HepG2 (cell line): Measurements from ENCODE around the gene SLC26A2. TPM values are rescaled to one million over a fixed set of nuclear protein-coding genes. Genes with fewer than 3 reads are reported as not detected.

ENCODE experiments used
- CC2D1A ChIP-seq: sonication (generic); formaldehyde crosslinking; IDR thresholded peaks from 2 replicates; pipeline ENCODE4 v1.8.1; 2023; ENCODE audit warnings: mild to moderate bottlenecking, missing genetic modification reagents
- CREB1 ChIP-seq, 2 experiments: fragments of 450-650 bp in 1 of 2; IDR thresholded peaks; 2 replicates each; pipeline ENCODE4 v1.6.1; 2016 to 2017; ENCODE audit warnings: control low read depth in 1 of 2, mild to moderate bottlenecking in 1 of 2, missing compliant biosample characterization in 1 of 2, missing genetic modification characterization in 1 of 2
- FOXM1 ChIP-seq: sonication (generic); formaldehyde crosslinking; IDR thresholded peaks from 2 replicates; pipeline ENCODE4 v1.5.0; 2020; ENCODE audit warnings: missing genetic modification reagents
- HNRNPUL1 ChIP-seq: fragments of 200-400 bp; formaldehyde crosslinking; IDR thresholded peaks from 2 replicates; pipeline ENCODE4 v1.6.1; 2017; ENCODE audit warnings: low read depth, mild to moderate bottlenecking, low read length, moderate library complexity
- HOXA7 ChIP-seq: sonication (generic); formaldehyde crosslinking; IDR thresholded peaks from 2 replicates; pipeline ENCODE4 v1.8.1; 2022; ENCODE audit warnings: mild to moderate bottlenecking, missing genetic modification reagents, moderate library complexity
- JARID2 ChIP-seq: sonication (generic); formaldehyde crosslinking; IDR thresholded peaks from 2 replicates; pipeline ENCODE4 v1.8.1; 2023; ENCODE audit warnings: missing genetic modification reagents, inconsistent platforms; ENCODE audit not compliant: insufficient replicate concordance
- KLF16 ChIP-seq, 2 experiments: sonication (generic) in 1 of 2; formaldehyde crosslinking in 1 of 2; IDR thresholded peaks; 2 replicates each; pipeline versions ENCODE4 v1.6.1 to v1.8.0; 2016 to 2023; ENCODE audit warnings: missing genetic modification reagents in 2 of 2, missing compliant biosample characterization in 1 of 2
- MAFF ChIP-seq: IDR thresholded peaks from 2 replicates; pipeline ENCODE4 v1.6.1; 2011; ENCODE audit warnings: low read depth, low read length, improper control_type of control experiment
- MED13 ChIP-seq: sonication (generic); formaldehyde crosslinking; IDR thresholded peaks from 2 replicates; pipeline ENCODE4 v1.5.0; 2020; ENCODE audit warnings: missing genetic modification reagents
- MEIS1 ChIP-seq: sonication (generic); formaldehyde crosslinking; IDR thresholded peaks from 2 replicates; pipeline ENCODE4 v1.9.0; 2021; ENCODE audit warnings: mild to moderate bottlenecking, missing genetic modification reagents, moderate library complexity, borderline replicate concordance
- RARA ChIP-seq: IDR thresholded peaks from 2 replicates; pipeline ENCODE4 v1.6.1; 2016; ENCODE audit warnings: missing genetic modification reagents, missing compliant biosample characterization
- RBM39 ChIP-seq: fragments of 200-400 bp; formaldehyde crosslinking; IDR thresholded peaks from one replicate; pipeline ENCODE4 v1.6.1; 2018; ENCODE audit warnings: antibody characterized with exemption, mild to moderate bottlenecking, low read depth, low read length; ENCODE audit not compliant: poor library complexity, severe bottlenecking
- SIX1 ChIP-seq: sonication (generic); formaldehyde crosslinking; IDR thresholded peaks from 2 replicates; pipeline ENCODE4 v1.4.0; 2020; ENCODE audit warnings: missing genetic modification reagents, borderline replicate concordance
- SNAPC2 ChIP-seq: sonication (generic); formaldehyde crosslinking; IDR thresholded peaks from 2 replicates; pipeline ENCODE4 v1.8.1; 2022; ENCODE audit warnings: mild to moderate bottlenecking, missing genetic modification reagents
- SNRNP70 ChIP-seq: fragments of 200-400 bp; formaldehyde crosslinking; IDR thresholded peaks from 2 replicates; pipeline ENCODE4 v1.6.1; 2017; ENCODE audit warnings: mild to moderate bottlenecking, low read depth, low read length, moderate library complexity
- ZBTB7B ChIP-seq: sonication (generic); formaldehyde crosslinking; IDR thresholded peaks from 2 replicates; pipeline ENCODE4 v1.4.0; 2020; ENCODE audit warnings: missing genetic modification reagents
- ZFX ChIP-seq: sonication (generic); formaldehyde crosslinking; IDR thresholded peaks from 2 replicates; pipeline ENCODE4 v1.4.0; 2020; ENCODE audit warnings: mild to moderate bottlenecking, low read depth, missing genetic modification reagents, moderate library complexity
- ZNF207 ChIP-seq: fragments of 450-650 bp; IDR thresholded peaks from 2 replicates; pipeline ENCODE4 v1.6.1; 2016; ENCODE audit warnings: antibody characterized with exemption, borderline replicate concordance
- ZNF253 ChIP-seq: sonication (generic); formaldehyde crosslinking; IDR thresholded peaks from 2 replicates; pipeline ENCODE4 v1.8.0; 2022; ENCODE audit warnings: mild to moderate bottlenecking, missing genetic modification reagents, borderline replicate concordance
- ZNF33A ChIP-seq: sonication (generic); formaldehyde crosslinking; IDR thresholded peaks from 2 replicates; pipeline ENCODE4 v1.5.1; 2020; ENCODE audit warnings: missing genetic modification reagents, mild to moderate bottlenecking, moderate library complexity, borderline replicate concordance
- ZNF510 ChIP-seq: sonication (generic); formaldehyde crosslinking; IDR thresholded peaks from 2 replicates; pipeline ENCODE4 v1.4.0; 2020; ENCODE audit warnings: low read depth, mild to moderate bottlenecking, missing genetic modification reagents
- ZNF788 ChIP-seq: sonication (generic); formaldehyde crosslinking; IDR thresholded peaks from 2 replicates; pipeline ENCODE4 v1.5.0; 2020; ENCODE audit warnings: mild to moderate bottlenecking, missing genetic modification reagents, borderline replicate concordance
- polyA plus RNA-seq, 8 experiments: library from polyadenylated mRNA; depleted of rRNA in 3 of 8; stranded (reverse) in 7 of 8; unstranded in 1 of 8; fragments of >200 nt; fragmentation: Illumina TruSeq in 4 of 8; extraction: Trizol in 4 of 8; gene quantifications; 2 replicates each; pipeline versions ENCODE4 v1.2.1 to v1.2.3, GENCODE V29; 2011 to 2016; ENCODE audit warnings: low read depth in 4 of 8, missing spikeins in 1 of 8, mixed read lengths in 1 of 8; ENCODE audit not compliant: insufficient read depth in 1 of 8
- total RNA-seq, 5 experiments: library from RNA; depleted of rRNA; stranded (reverse); fragments of >200 nt; fragmentation: Illumina TruSeq; extraction: Trizol; gene quantifications; 2 replicates each; pipeline ENCODE4 v1.2.3, GENCODE V29; 2016; ENCODE audit warnings: low read depth in 1 of 5
- TF ChIP-seq, protein P1 (sequence below): sonication (generic); formaldehyde crosslinking; IDR thresholded peaks from 2 replicates; pipeline ENCODE4 v1.8.0; 2022; ENCODE audit warnings: missing genetic modification reagents, mild to moderate bottlenecking, borderline replicate concordance
- TF ChIP-seq, protein P2 (sequence below): sonication (generic); formaldehyde crosslinking; IDR thresholded peaks from 2 replicates; pipeline ENCODE4 v1.4.0; 2020; ENCODE audit warnings: missing genetic modification reagents, mild to moderate bottlenecking, borderline replicate concordance
- TF ChIP-seq, protein P3 (sequence below): sonication (generic); formaldehyde crosslinking; IDR thresholded peaks from 2 replicates; pipeline ENCODE4 v1.4.0; 2020; ENCODE audit warnings: missing genetic modification reagents, borderline replicate concordance
- TF ChIP-seq, protein P4 (sequence below): sonication (generic); formaldehyde crosslinking; IDR thresholded peaks from 2 replicates; pipeline ENCODE4 v1.9.0; 2022; ENCODE audit warnings: missing genetic modification reagents, mild to moderate bottlenecking, borderline replicate concordance

SLC26A2 gene
- total and polyA plus RNA-seq, 2 of the 13 experiments (the other 11 are each of a cell fraction or from before 2014, with no cell fraction given) = 2.2 to 7.9 TPM

DNA sequence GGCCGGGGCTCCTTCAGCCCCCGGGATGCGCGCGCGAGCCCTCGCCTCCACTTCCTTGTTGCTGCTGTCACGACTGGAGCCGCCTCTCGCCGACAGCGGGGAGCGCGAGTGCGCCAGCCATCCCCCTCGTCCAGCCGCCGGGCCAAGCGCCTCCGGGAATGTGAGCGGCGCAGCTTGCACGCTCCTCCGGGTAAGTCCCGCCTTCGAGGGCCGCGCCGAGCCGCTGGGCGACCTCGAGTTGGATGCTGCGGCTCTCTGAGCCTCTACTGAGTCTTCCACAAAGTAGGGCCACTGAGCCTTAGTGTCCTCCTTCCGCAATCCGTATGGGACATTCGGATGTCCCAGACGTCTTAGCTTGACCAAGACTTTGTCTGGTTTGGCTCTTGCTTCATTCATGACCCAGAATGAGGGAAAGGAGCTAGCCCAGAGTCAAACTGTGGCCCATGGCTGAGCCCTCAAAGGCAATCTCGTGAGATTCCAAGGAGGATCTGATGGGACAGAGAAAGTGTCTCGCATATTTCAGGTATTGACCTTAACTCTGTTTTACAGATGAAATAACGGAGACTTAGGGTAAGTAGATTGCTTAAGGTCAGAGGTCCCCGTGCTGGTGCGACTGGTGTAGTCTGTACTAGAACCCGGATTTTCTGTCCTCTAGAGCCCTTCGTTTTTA, 40.6 kb downstream of the SLC26A2 start (continued):
- TF ChIP-seq ZNF510 = no peak
- TF ChIP-seq, protein P1, sequence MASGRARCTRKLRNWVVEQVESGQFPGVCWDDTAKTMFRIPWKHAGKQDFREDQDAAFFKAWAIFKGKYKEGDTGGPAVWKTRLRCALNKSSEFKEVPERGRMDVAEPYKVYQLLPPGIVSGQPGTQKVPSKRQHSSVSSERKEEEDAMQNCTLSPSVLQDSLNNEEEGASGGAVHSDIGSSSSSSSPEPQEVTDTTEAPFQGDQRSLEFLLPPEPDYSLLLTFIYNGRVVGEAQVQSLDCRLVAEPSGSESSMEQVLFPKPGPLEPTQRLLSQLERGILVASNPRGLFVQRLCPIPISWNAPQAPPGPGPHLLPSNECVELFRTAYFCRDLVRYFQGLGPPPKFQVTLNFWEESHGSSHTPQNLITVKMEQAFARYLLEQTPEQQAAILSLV = no peak
- no peak for TF ChIP-seq ZNF33A
- TF ChIP-seq MED13 (CRISPR knock-in tag) = no peak
- TF ChIP-seq KLF16 (CRISPR knock-in tag; IDR thresholded peaks at IDR 0.05) = no peak
- TF ChIP-seq SNRNP70 = no peak
- no peak for TF ChIP-seq ZNF207
- TF ChIP-seq ZBTB7B (CRISPR knock-in tag) = no peak
- no peak for TF ChIP-seq ZNF788
- no peak for TF ChIP-seq MAFF
- TF ChIP-seq SIX1 = no peak
- TF ChIP-seq CREB1 (IDR thresholded peaks at IDR 0.05) = no peak
- no peak for TF ChIP-seq CREB1 (CRISPR knock-in tag; IDR thresholded peaks at IDR 0.05)
- TF ChIP-seq, protein P2, sequence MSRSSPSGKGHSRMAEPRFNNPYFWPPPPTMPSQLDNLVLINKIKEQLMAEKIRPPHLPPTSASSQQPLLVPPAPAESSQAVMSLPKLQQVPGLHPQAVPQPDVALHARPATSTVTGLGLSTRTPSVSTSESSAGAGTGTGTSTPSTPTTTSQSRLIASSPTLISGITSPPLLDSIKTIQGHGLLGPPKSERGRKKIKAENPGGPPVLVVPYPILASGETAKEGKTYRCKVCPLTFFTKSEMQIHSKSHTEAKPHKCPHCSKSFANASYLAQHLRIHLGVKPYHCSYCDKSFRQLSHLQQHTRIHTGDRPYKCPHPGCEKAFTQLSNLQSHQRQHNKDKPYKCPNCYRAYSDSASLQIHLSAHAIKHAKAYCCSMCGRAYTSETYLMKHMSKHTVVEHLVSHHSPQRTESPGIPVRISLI = no peak
- TF ChIP-seq, protein P3, sequence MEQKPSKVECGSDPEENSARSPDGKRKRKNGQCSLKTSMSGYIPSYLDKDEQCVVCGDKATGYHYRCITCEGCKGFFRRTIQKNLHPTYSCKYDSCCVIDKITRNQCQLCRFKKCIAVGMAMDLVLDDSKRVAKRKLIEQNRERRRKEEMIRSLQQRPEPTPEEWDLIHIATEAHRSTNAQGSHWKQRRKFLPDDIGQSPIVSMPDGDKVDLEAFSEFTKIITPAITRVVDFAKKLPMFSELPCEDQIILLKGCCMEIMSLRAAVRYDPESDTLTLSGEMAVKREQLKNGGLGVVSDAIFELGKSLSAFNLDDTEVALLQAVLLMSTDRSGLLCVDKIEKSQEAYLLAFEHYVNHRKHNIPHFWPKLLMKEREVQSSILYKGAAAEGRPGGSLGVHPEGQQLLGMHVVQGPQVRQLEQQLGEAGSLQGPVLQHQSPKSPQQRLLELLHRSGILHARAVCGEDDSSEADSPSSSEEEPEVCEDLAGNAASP (CRISPR knock-in tag) = no peak
- no peak for TF ChIP-seq ZNF253 (CRISPR knock-in tag)
- TF ChIP-seq RBM39 = no peak
- TF ChIP-seq MEIS1 (CRISPR knock-in tag) = no peak
- TF ChIP-seq CC2D1A (CRISPR knock-in tag) = no peak
- no peak for TF ChIP-seq JARID2
- TF ChIP-seq, protein P4, sequence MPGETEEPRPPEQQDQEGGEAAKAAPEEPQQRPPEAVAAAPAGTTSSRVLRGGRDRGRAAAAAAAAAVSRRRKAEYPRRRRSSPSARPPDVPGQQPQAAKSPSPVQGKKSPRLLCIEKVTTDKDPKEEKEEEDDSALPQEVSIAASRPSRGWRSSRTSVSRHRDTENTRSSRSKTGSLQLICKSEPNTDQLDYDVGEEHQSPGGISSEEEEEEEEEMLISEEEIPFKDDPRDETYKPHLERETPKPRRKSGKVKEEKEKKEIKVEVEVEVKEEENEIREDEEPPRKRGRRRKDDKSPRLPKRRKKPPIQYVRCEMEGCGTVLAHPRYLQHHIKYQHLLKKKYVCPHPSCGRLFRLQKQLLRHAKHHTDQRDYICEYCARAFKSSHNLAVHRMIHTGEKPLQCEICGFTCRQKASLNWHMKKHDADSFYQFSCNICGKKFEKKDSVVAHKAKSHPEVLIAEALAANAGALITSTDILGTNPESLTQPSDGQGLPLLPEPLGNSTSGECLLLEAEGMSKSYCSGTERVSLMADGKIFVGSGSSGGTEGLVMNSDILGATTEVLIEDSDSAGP (CRISPR knock-in tag) = no peak; the same call in 1 of the 2 replicates
- no peak for TF ChIP-seq ZFX (CRISPR knock-in tag)
- no peak for TF ChIP-seq HNRNPUL1
- no peak for TF ChIP-seq RARA (CRISPR knock-in tag)
- TF ChIP-seq SNAPC2 (CRISPR knock-in tag) = no peak
- no peak for TF ChIP-seq HOXA7 (CRISPR knock-in tag)
- TF ChIP-seq FOXM1 (CRISPR knock-in tag) = no peak
